KOPT-K1 (cell line): ENCODE measurements around the gene TERT.
"Not testable (repeated sequence)": the region's sequence is repeated elsewhere in the genome, so short reads cannot be mapped to it uniquely, and the experiment has no call there.

Experiments used
- H3K27ac ChIP-seq: fragments of 200-600 bp; sonication (generic); 2 replicates; pipeline ENCODE4 v1.5.1; 2016; ENCODE audit warnings: antibody characterized with exemption, mild to moderate bottlenecking, low read depth, low read length; ENCODE audit not compliant: poor library complexity, severe bottlenecking
- H3K36me3 ChIP-seq: fragments of 200-600 bp; sonication (generic); 2 replicates; pipeline ENCODE4 v1.5.1; 2017; ENCODE audit warnings: antibody characterized with exemption, mild to moderate bottlenecking, low read length, moderate library complexity; ENCODE audit not compliant: insufficient read depth
- H3K9me3 ChIP-seq: fragments of 200-600 bp; sonication (generic); 2 replicates; pipeline ENCODE4 v1.5.1; 2017; ENCODE audit warnings: antibody characterized with exemption, low read length, mild to moderate bottlenecking; ENCODE audit not compliant: insufficient read depth, poor library complexity, severe bottlenecking

Gene TERT

GRCh38 chr5:1298723-1299510, 4.0 kb upstream of the TERT start:
- Histone ChIP-seq H3K9me3 (peaks cover 3% of the 10 kb centered on the region), H3K27ac (no peak overlapping the region), H3K36me3 (no peaks in the 10 kb centered on the region)

DNA sequence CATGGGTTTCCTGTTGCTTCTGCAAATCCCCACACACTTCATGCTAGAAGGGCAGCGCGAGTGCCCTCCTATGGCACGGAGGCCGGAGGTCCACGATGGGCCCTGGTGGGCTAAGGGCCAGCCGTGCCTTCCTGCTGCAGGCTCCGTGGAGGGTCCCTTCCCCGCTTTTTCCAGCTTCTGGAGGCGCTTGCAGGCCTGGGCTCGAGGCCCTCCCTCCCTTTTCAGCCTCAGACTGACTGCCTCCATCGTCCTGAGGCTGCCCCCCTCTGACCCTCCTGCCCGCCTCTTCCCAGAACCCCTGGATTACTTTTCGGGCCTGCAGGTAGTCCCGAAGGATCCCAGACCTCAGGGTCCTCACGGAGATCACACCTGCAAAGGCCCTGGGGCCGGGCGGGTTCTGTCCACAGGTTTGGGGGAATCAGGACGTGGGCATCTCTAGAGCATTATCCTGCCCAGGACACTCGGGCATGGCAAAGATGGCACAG, 3.2 kb upstream of the TERT start:
- peaks cover 3% of the 10 kb centered on the region for H3K9me3 ChIP-seq
- no peaks in the 10 kb centered on the region for H3K36me3 ChIP-seq
- H3K27ac ChIP-seq = no peak overlapping the region

DNA sequence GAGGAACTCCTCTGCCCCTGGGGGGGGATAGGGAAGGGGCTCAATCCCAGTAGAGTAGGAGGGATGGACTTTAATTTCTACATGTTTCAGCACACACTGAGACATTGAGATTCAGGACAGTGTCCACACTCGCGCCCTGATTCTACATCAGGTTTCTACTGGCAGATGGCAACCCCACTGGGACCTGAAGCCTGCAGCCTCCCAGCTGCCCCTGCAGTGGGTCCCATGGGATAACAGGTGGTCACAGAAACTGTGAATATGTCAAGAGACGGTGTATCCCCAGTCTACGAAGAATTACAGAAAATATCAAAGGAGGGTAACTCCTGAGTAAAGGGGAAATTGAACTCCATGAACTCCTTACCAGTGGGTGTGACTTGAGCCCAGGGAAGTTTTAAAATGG, 2.4 kb upstream of the TERT start:
- Histone ChIP-seq H3K36me3 (no peaks in the 10 kb centered on the region), H3K27ac (no peak overlapping the region), H3K9me3 (peaks cover 2% of the 10 kb centered on the region)

DNA sequence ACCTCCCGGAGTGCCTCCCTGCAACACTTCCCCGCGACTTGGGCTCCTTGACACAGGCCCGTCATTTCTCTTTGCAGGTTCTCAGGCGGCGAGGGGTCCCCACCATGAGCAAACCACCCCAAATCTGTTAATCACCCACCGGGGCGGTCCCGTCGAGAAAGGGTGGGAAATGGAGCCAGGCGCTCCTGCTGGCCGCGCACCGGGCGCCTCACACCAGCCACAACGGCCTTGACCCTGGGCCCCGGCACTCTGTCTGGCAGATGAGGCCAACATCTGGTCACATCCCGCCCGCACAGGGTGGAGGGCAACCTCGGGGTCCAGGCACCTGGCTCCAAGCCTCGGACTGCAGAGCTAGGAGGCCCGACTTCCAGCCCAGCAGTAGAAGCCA, 776 bp upstream of the TERT start:
- Histone ChIP-seq H3K9me3 (no peaks in the 10 kb centered on the region), H3K27ac (no peak overlapping the region), H3K36me3 (no peaks in the 10 kb centered on the region)

GRCh38 chr5:1294206-1294834, 548 bp downstream of the TERT start:
- Histone ChIP-seq H3K27ac (peak overlapping the region; percentile 9), H3K36me3 (no peaks in the 10 kb centered on the region), H3K9me3 (no peaks in the 10 kb centered on the region)

- Histone ChIP-seq H3K36me3 (no peaks in the 10 kb centered on the region), H3K27ac (no peak overlapping the region), H3K9me3 (peaks cover 4% of the 10 kb centered on the region)
Observed at GRCh38 chr5:1293416-1294205, 1.3 kb downstream of the TERT start.

DNA sequence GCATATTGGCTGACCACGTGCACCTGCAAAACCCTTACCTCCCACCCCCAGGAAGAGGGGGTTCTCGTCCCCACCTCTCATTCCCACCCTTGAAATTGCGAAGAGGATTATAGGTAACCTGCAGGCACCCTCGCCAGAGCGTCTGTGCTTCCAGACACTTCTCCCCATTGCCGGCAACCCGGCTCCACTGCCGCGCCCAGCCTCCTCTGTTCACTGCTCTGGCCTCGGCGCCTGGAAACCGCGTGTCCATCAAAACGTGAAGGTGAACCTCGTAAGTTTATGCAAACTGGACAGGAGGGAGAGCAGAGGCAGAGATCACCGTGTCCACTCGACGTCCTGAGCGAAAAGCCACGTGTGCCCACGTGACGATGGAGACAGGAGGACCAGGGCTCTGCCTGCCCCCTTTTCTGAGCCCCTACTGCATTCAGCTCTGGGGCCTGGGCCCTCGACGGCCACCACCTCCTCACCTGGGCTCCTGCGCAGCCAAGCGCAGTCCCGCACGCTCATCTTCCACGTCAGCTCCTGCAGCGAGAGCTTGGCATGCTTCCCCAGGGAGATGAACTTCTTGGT, 1.9 kb downstream of the TERT start:
- Histone ChIP-seq H3K9me3 (peaks cover 11% of the 10 kb centered on the region), H3K36me3 (no peaks in the 10 kb centered on the region), H3K27ac (no peak overlapping the region)

- no peak overlapping the region for H3K27ac ChIP-seq
- no peaks in the 10 kb centered on the region for H3K36me3 ChIP-seq
- peaks cover 11% of the 10 kb centered on the region for H3K9me3 ChIP-seq
Observed at GRCh38 chr5:1292139-1292538, 2.7 kb downstream of the TERT start.

DNA sequence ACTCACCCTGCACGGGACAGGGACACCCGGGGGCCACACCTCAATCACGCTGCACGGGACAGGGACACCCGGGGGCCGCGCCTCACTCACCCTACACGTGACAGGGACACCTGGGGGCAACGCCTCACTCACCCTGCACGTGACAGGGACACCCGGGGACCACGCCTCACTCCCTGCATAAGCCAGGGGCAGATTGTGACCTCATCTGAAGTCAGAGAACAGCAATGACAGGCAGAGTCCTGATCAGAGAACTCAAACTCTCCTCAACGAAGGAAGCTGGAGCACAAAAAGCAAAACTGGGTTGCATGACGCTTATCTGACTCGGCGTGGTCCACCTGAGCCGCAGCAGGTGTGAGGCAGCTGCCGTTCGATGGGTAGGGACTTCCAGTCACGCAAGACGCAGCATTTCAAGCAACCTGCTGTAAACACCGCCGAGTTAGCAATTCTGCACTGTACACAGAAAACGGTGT, 3.2 kb downstream of the TERT start:
- Histone ChIP-seq H3K27ac (no peak overlapping the region), H3K36me3 (no peaks in the 10 kb centered on the region), H3K9me3 (peaks cover 11% of the 10 kb centered on the region)

GRCh38 chr5:1290956-1291355, 3.9 kb downstream of the TERT start:
- H3K36me3 ChIP-seq, H3K27ac ChIP-seq: not testable (repeated sequence)
- peaks cover 11% of the 10 kb centered on the region for H3K9me3 ChIP-seq

DNA sequence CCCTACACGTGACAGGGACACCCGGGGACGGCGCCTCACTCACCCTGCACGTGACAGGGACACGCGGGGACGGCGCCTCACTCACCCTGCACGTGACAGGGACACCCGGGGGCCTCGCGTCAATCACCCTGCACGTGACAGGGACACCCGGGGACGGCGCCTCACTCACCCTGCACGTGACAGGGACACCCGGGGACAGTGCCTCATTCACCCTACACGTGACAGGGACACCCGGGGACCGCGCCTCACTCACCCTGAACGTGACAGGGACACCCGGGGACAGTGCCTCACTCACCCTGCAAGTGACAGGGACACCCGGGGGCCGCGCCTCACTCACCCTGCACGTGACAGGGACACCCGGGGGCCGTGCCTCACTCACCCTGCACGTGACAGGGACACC, 5.3 kb downstream of the TERT start:
- peaks cover 11% of the 10 kb centered on the region for H3K9me3 ChIP-seq
- H3K27ac ChIP-seq, H3K36me3 ChIP-seq: not testable (repeated sequence)

DNA sequence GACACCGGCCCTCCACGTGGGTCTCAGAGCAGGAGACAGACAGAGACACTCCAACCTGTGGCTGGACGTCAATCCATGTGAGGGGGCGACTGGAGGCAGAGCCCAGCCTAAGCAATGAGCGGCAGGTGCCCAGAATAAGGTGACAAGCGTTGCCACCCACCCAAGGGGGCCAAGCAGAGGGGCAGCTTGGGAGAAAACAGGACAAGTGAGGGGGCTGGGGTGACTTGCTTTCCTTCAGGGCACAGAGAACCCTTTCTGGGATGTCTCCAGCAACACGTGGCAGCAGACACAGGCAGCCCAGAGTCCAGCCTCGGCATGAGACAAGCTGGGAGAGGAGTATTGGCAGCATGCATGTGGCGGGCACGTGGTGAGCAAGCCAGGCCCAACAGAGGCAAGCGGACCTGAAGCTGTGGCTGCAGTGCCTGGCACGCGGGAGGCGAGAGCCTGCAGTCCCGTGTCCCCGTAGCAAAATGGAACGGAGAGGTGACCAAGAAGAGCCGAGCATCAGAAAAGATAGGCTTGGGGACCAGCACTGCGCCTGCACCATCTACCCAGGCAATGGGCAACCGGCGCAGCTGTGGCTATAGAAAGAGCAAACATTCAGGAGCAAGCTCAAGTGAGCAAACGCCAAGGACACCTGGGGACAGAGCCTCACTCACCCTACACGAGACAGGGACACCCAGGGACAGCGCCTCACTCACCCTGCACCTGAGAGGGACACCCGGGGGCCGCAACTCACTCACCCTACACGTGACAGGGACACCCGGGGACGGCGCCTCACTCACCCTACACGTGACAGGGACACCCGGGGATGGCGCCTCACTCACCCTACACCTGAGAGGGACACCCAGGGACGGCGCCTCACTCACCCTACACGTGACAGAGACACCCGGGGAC, 6.2 kb downstream of the TERT start:
- Histone ChIP-seq H3K36me3 (no peaks in the 10 kb centered on the region; the same call in 1 of the 2 replicates), H3K27ac (no peak overlapping the region), H3K9me3 (peaks cover 11% of the 10 kb centered on the region)

DNA sequence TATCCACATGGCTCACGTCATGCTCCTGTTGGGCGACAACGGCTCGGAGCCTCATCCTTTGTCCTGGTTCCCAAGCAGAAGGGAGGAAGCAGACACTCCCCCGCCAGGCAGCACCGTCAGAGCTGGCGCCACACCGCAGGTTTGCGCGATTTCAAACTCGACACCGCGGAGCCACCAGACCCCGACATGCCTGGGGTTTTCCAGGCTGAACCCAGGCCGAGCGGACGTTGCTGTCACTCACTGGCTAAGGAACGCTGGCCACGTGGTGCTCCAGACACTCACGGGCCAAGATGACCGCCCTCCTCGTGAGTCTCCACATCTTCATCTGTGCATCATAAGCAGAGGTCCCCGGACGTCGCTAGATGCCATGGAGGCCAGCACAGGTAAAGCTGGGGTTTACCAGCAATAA, 9.0 kb downstream of the TERT start:
- H3K36me3 ChIP-seq = no peaks in the 10 kb centered on the region; the same call in 1 of the 2 replicates
- H3K9me3 ChIP-seq = peaks cover 11% of the 10 kb centered on the region
- no peak overlapping the region for H3K27ac ChIP-seq

- Histone ChIP-seq H3K36me3 (no peaks in the 10 kb centered on the region; the same call in 1 of the 2 replicates), H3K27ac (no peak overlapping the region), H3K9me3 (peaks cover 11% of the 10 kb centered on the region)
Observed at GRCh38 chr5:1285141-1285540, 9.7 kb downstream of the TERT start.
